HG02610 (cell line): ENCODE data around the gene SRP14.
"Not testable (repeated sequence)": the region's sequence is repeated elsewhere in the genome, so short reads cannot be mapped to it uniquely, and the experiment has no call there.

Experiments used
- ATAC-seq: cut with Tn5 transposase; IDR thresholded peaks from one replicate; pipeline ENCODE4 v1.9.1; 2021; ENCODE audit warnings: mild to moderate bottlenecking, moderate library complexity; ENCODE audit not compliant: unreplicated experiment

SRP14 gene

GRCh38 chr15:39996228-39996627 is 42.8 kb downstream of the SRP14 start:
- not testable (repeated sequence) for ATAC-seq

GRCh38 chr15:39992953-39993352 is 46.0 kb downstream of the SRP14 start:
- ATAC-seq, result not testable (repeated sequence)

- ATAC-seq, result no peak
These were observed 48.3 kb downstream of the SRP14 start for GRCh38 chr15:39990706-39991105.

GRCh38 chr15:39987821-39988220 is 51.2 kb downstream of the SRP14 start:
- ATAC-seq, result no peak
